Spleen (tissue), 11 donors: ENCODE measurements around the gene QSER1. TPM values are rescaled to one million over a fixed set of nuclear protein-coding genes. Genes with fewer than 3 reads are reported as not detected.
A peak's percentile ranks its signal among the peaks of the same experiment; 100 is the strongest.

Experiments
- DNase-seq: peaks from one replicate; pipeline ENCODE4 v3.0.0-alpha.2; 2020
- H3K27ac ChIP-seq, 8 donors: fragments of 200-600 bp; sonication (generic) in 7 of 8; 1 replicate in 4 of 8; 2 replicates in 4 of 8; pipeline versions ENCODE4 v1.5.0 to v1.8.0; 2016 to 2021; ENCODE audit warnings: inconsistent platforms in 4 of 8, mild to moderate bottlenecking in 4 of 8, moderate library complexity in 1 of 8
- H3K27me3 ChIP-seq, 7 donors: fragments of 200-600 bp; sonication (generic) in 6 of 7; replicated peaks in 1 of 7; 1 replicate in 4 of 7; 2 replicates in 3 of 7; pipeline versions ENCODE4 v1.5.0 to v1.8.0; 2016 to 2021; ENCODE audit warnings: inconsistent platforms in 3 of 7, mild to moderate bottlenecking in 1 of 7
- H3K36me3 ChIP-seq, 6 donors: fragments of 200-600 bp; sonication (generic) in 5 of 6; 1 replicate in 4 of 6; 2 replicates in 2 of 6; pipeline versions ENCODE4 v1.5.0 to v1.8.0; 2016 to 2021; ENCODE audit warnings: inconsistent platforms in 2 of 6
- H3K4me1 ChIP-seq, 6 donors: fragments of 200-600 bp; sonication (generic) in 5 of 6; 1 replicate in 3 of 6; 2 replicates in 3 of 6; pipeline versions ENCODE4 v1.5.0 to v1.8.0; 2016 to 2021; ENCODE audit warnings: inconsistent platforms in 3 of 6
- H3K4me3 ChIP-seq, 8 donors: fragments of 200-600 bp; sonication (generic) in 7 of 8; 1 replicate in 4 of 8; 2 replicates in 4 of 8; pipeline versions ENCODE4 v1.5.0 to v1.8.0; 2016 to 2021; ENCODE audit warnings: inconsistent platforms in 4 of 8, mild to moderate bottlenecking in 4 of 8, moderate library complexity in 2 of 8
- H3K9me3 ChIP-seq, 8 donors: fragments of 200-600 bp; sonication (generic) in 7 of 8; 1 replicate in 4 of 8; 2 replicates in 4 of 8; pipeline versions ENCODE4 v1.5.0 to v1.8.0; 2016 to 2021; ENCODE audit warnings: inconsistent platforms in 4 of 8
- POLR2A ChIP-seq, 3 donors: fragments of 450-650 bp; IDR thresholded peaks; one replicate each; pipeline ENCODE4 v1.5.1; 2017; ENCODE audit warnings: antibody characterized with exemption in 3 of 3, mild to moderate bottlenecking in 1 of 3
- POLR2AphosphoS5 ChIP-seq, 3 donors: sonication (generic); formaldehyde crosslinking; IDR thresholded peaks; one replicate each; pipeline ENCODE4 v1.5.1; 2017; ENCODE audit warnings: antibody characterized with exemption in 3 of 3
- WGBS, 5 donors: extraction: QIAGEN DNeasy Blood & Tissue Kit in 3 of 5; methylation state at CpG; one replicate each; pipeline versions ENCODE4 v1.1.5 to v1.1.7; 2013 to 2018; 5-methylcytosine and 5-hydroxymethylcytosine counted together
- intact Hi-C: fragments of 100-400 bp; cut with DNase I; formaldehyde crosslinking; loops from one replicate; pipeline ENCODE4 v1.15.0; 2023; ENCODE audit warnings: low total_unique reads
- polyA plus RNA-seq, 3 donors: library from polyadenylated mRNA; stranded (reverse); fragments of 200-250 nt; gene quantifications; one replicate each; pipeline ENCODE4 v1.2.1, GENCODE V29; 2013
- total RNA-seq, 7 donors: library from RNA; depleted of rRNA in 3 of 7; stranded (reverse); fragments of >200 nt in 3 of 7; fragmentation: NEBNext Ultra II Directional in 4 of 7; extraction: Animal tissue kit (Norgen Biotek cat#: 25700) in 4 of 7; gene quantifications; one replicate each; pipeline versions ENCODE4 v1.1.0 to v1.2.1, GENCODE V29; 2016 to 2021
- TF ChIP-seq, protein P1 (sequence below), 11 experiments: fragments of 200-600 bp in 7 of 11; fragments of 450-650 bp in 4 of 11; sonication (generic) in 4 of 11; IDR thresholded peaks in 8 of 11; conservative IDR thresholded peaks in 3 of 11; 1 replicate in 7 of 11; 2 replicates in 4 of 11; pipeline versions ENCODE4 v1.4.0 to v1.8.0; 2016 to 2021; ENCODE audit warnings: antibody characterized with exemption in 11 of 11, inconsistent platforms in 4 of 11, mild to moderate bottlenecking in 1 of 11
- donor health status: healthy with polysubstance abuse.
- donor health status: DM: no; HTN: no; CAD: no; lungs with moderate emphysema.
- donor health status: DM: no; HTN: no; CAD: no.
- donor health status: Bipolar disorder and iron deficiency.
- donor health status: healthy.
- donor health status: DM: no; HTN: no; CAD: no.
- donor health status: DM: yes; HTN: yes; CAD: no.

Gene QSER1
- total and polyA plus RNA-seq, 10 donors: 2.4 to 34.9 (median 24.6) TPM

DNA sequence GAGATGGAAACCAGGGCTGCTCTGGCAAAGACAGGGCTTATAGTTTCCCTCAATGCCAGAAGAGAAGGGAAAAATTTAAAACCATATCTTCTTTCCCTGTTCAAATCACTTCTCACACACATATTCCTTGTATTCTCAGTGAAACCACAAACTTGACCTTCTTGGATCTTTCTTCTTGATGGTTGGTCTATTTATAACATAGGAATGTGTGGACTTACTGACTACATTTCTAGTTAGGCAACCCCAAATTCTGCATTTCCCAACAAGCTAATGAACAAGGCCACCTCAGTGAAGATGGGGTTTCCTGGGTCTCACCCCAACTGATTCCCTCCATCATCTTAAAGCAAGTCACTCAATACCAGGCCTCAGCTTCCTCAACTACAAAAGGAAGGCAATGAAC, 3.8 kb upstream of the QSER1 start:
- Histone ChIP-seq H3K27ac (no peak overlapping the region), H3K27me3 (no peaks in the 10 kb centered on the region), H3K4me3 (no peak overlapping the region), H3K4me1 (peaks cover 0 to 16% (median 14%) of the 10 kb centered on the region in 6 donors), H3K9me3 (peaks cover 0 to 5% (median 0%) of the 10 kb centered on the region in 8 donors), H3K36me3 (no peaks in the 10 kb centered on the region)
- no peak for TF ChIP-seq POLR2A (IDR thresholded peaks at IDR 0.05)
- TF ChIP-seq POLR2AphosphoS5 (IDR thresholded peaks at IDR 0.05): no peak
- TF ChIP-seq, protein P1, sequence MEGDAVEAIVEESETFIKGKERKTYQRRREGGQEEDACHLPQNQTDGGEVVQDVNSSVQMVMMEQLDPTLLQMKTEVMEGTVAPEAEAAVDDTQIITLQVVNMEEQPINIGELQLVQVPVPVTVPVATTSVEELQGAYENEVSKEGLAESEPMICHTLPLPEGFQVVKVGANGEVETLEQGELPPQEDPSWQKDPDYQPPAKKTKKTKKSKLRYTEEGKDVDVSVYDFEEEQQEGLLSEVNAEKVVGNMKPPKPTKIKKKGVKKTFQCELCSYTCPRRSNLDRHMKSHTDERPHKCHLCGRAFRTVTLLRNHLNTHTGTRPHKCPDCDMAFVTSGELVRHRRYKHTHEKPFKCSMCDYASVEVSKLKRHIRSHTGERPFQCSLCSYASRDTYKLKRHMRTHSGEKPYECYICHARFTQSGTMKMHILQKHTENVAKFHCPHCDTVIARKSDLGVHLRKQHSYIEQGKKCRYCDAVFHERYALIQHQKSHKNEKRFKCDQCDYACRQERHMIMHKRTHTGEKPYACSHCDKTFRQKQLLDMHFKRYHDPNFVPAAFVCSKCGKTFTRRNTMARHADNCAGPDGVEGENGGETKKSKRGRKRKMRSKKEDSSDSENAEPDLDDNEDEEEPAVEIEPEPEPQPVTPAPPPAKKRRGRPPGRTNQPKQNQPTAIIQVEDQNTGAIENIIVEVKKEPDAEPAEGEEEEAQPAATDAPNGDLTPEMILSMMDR (IDR thresholded peaks at IDR 0.05 in 8 of 11, conservative IDR thresholded peaks at IDR 0.05 in 3 of 11): no peak
- DNase-seq: no peak
- intact Hi-C loops: no loop called here

DNA sequence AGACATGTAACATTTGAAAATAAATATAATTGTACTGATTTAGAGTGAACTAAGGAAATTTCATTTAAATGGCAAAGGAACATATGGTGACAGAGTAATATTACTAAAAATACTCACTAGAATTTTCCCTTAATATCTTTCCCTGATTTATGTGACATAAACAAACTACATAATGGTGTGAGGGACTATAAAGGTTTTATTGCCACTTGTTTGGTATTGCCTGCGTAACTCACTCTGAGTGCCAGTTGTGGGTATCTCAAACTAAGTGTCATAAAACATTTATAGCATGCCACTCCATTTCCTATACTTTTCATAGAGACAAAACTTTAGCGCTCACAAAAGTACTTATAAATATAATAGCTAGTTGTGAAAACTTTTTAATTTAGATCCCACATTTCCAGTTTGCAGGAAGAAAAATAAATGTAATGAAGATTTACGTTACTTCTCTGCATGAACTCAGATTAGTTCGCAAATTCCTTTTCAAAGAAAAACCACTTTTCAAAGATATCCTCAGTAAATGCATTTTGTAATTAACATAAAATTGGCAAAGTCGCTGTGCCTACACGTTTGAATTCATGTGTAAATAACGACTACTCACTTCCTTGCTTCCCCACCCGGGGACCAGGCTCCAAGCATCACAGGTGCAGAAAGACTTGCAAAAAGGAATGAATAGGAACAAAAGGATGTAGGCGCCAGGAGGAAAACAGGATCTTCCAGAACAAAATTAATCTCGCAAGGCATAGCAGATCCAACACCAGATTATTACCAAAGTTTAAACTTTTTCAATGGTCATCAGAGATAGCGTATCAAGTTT, 1.6 kb upstream of the QSER1 start:
- no peaks in the 10 kb centered on the region for H3K27me3 ChIP-seq
- no peak overlapping the region for H3K27ac ChIP-seq
- no peak overlapping the region for H3K4me3 ChIP-seq
- 60 to 66% (median 63%) methylated on average over 11 of the region's 11 CpGs for WGBS, 5 donors
- peaks cover 0 to 5% (median 0%) of the 10 kb centered on the region in 8 donors for H3K9me3 ChIP-seq
- intact Hi-C loops: no loop called here
- H3K4me1 ChIP-seq: peaks cover 0 to 39% (median 34%) of the 10 kb centered on the region in 6 donors
- no peak for DNase-seq
- TF ChIP-seq POLR2A (IDR thresholded peaks at IDR 0.05): no peak
- no peaks in the 10 kb centered on the region for H3K36me3 ChIP-seq

DNA sequence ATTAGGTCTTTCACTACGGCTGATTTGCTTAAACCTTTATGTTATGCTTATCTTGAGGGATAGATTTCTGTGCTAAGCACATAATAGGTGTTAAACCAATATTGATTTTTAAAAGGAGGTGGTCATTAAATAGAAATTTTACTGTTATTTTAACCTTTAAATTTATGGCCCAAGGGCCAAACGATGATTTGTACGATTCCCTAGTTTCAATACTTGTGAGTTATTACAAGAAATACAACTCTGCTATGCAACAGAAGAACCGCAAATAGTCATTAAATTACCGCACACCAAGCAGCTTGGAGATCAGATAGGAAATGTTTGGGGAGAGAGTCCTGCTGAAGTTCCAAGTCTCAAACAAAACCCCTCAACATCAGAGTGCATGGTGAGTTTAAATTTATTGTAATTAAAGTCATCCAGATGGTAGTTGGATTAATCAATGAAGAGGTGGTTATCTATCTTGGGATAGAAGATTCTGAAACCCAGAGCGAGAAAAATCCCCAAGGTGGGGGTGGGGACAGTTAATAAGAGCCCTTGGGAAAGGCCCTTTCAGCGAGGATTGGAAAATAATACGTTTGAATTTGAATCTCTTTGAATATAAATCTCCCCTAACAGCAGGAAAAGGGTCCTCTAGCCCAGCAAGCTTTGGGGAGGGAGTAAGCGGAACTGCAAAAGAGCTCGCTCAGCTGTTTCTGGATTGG, 805 bp upstream of the QSER1 start:
- H3K27me3 ChIP-seq: no peaks in the 10 kb centered on the region
- peaks cover 0 to 5% (median 0%) of the 10 kb centered on the region in 8 donors for H3K9me3 ChIP-seq
- peak overlapping the region; percentile 81 to 92 (median 90) for H3K4me3 ChIP-seq
- no peak for TF ChIP-seq POLR2A (IDR thresholded peaks at IDR 0.05)
- TF ChIP-seq POLR2AphosphoS5 (IDR thresholded peaks at IDR 0.05): no peak
- TF ChIP-seq, protein P1 (IDR thresholded peaks at IDR 0.05 in 8 of 11, conservative IDR thresholded peaks at IDR 0.05 in 3 of 11): no peak
- intact Hi-C loops: no loop called here
- no peak for DNase-seq
- H3K27ac ChIP-seq: peak overlapping the region; percentile 84 to 96 (median 94)
- 11 to 19% (median 13%) methylated on average over 10 of the region's 10 CpGs for WGBS, 5 donors
- peaks cover 0 to 41% (median 34%) of the 10 kb centered on the region in 6 donors for H3K4me1 ChIP-seq
- H3K36me3 ChIP-seq: no peaks in the 10 kb centered on the region

DNA sequence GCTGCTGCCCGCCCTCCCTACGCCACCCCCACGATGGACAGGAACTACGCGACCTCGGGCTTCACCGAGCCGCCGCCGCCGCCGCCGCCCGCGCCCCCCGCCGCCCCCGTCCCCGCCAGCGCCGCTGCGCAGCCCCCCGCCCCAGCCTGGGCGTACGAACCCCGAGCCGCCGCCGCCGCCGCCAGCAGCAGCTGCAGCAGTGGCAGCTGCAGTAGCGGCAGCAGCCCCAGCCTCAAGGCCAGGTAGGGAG, 407 bp downstream of the QSER1 start:
- H3K27ac ChIP-seq: peak overlapping the region; percentile 84 to 96 (median 94)
- intact Hi-C loops: no loop called here
- H3K9me3 ChIP-seq: peaks cover 0 to under 1% (median 0%) of the 10 kb centered on the region in 8 donors
- peak overlapping the region; percentile 84 to 92 (median 90) for H3K4me3 ChIP-seq
- H3K27me3 ChIP-seq: no peaks in the 10 kb centered on the region
- whole genome bisulfite sequencing, 5 donors: 0 to 2% (median 1%) methylated on average over 1 to 32 of the region's 32 CpGs; no CpG with 5 or more reads in 1 of the 5 donors
- peak; percentile 92 for DNase-seq
- H3K4me1 ChIP-seq: peaks cover 0 to 41% (median 34%) of the 10 kb centered on the region in 6 donors
- TF ChIP-seq POLR2A (IDR thresholded peaks at IDR 0.05) (no peak), POLR2AphosphoS5 (IDR thresholded peaks at IDR 0.05) (no peak)
- TF ChIP-seq, protein P1 (IDR thresholded peaks at IDR 0.05 in 8 of 11, conservative IDR thresholded peaks at IDR 0.05 in 3 of 11): no peak
- H3K36me3 ChIP-seq: no peaks in the 10 kb centered on the region
